GM12801 (cell line): Measurements from ENCODE around the gene OR14C36.

Source experiments
- CTCF ChIP-seq: IDR thresholded peaks from one replicate; pipeline ENCODE4 v1.5.1; 2011; ENCODE audit warnings: control low read depth; ENCODE audit not compliant: insufficient read length; ENCODE audit errors: extremely low read depth

The OR14C36 gene

DNA sequence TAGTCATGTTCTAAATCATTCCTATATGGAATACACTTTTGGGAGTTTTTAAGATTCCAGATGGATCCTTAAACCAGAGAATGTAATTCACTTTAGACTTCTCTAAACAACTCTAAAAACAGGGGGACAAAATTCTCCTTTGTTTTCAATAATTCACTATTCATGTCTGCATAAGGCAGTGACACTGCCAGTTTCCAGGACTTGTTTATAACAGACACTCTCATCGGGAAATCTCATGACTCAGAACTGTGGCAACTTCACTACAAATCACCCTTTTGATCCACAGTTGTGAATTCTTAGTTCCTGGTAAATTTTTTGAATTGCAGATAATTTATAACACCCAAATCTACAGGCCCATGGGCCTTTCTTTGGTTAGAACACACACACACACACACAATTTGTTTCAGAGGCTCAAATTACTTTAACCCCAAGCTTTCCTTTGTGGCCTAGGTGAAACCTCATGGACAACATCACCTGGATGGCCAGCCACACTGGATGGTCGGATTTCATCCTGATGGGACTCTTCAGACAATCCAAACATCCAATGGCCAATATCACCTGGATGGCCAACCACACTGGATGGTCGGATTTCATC lies 12.6 kb downstream of the OR14C36 start, which contains the start of gene OR2T4:
Gene OR2T4, plus strand, starts transcription at position 545 of the 595 bp plus-strand sequence. Its CDS starts 0 bp downstream, at position 545.
- TF ChIP-seq CTCF = no peak

DNA sequence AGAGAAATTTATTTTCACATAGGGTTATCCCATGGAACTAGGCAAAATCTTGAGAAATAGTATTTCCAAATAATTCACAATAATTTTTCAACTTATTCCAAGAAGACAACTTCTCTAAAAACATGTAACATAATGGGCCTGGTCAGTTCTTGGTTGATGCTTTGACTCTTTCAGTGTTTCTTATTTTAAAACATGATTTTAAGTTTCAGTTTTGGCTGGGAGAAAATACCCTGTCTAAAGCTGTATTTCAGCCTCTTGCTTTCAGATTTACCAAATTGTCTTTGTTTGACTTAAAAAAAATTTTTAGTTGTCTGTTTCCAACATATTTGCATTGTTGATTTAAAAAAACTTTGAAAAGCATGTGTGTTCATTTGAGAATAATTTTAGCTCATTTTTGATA lies 18.0 kb downstream of the OR14C36 start:
- TF ChIP-seq CTCF = no peak

- TF ChIP-seq CTCF = no peak
Measured at GRCh38 chr1:248372394-248372793, 23.8 kb downstream of the OR14C36 start.

DNA sequence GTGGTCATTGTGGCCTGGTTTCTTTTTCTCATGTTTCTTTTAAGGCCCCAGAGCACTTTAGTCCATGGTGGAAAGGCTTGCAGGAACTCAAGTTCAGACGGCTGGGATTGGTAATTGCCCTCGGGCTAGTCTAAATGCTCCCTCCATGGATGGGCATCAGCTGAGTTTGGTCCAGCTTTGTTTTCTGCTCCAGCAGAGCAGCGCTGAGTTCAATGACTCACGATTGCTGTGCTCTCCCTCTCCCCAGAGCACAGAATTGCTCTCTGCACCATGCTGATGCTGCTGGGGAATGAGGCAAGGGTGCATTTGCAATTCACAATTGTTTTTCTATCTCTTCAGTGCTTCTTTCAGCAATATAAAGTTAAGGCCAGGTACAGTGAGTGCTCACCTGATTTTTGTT lies 25.2 kb downstream of the OR14C36 start:
- no peak for TF ChIP-seq CTCF

DNA sequence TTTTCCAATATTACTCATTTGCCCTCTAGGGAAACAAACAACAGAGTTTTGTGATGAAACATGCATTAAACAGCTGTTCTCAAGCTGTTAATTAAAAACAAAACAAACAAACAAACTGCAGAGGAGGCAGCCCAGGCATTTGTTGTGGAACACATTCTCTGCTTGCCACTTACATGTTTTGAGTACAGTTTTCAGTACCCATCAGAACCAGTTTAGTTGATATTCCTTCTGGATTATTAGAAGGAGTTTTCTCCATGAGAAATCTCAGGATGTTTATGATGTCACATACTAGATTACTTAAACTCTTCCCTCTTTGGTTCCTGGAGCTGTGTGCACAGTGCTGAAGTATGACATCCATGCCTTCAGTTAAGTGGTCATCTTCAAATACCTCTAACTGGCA lies 26.9 kb downstream of the OR14C36 start, which contains the start of gene OR2T6:
Gene OR2T6, plus strand, starts transcription at position 301 of the 400 bp plus-strand sequence. CDS start 11,863 bp downstream, outside the sequence.
- no peak for TF ChIP-seq CTCF

GRCh38 chr1:248376916-248377315 lies 28.3 kb downstream of the OR14C36 start:
- TF ChIP-seq CTCF = no peak

DNA sequence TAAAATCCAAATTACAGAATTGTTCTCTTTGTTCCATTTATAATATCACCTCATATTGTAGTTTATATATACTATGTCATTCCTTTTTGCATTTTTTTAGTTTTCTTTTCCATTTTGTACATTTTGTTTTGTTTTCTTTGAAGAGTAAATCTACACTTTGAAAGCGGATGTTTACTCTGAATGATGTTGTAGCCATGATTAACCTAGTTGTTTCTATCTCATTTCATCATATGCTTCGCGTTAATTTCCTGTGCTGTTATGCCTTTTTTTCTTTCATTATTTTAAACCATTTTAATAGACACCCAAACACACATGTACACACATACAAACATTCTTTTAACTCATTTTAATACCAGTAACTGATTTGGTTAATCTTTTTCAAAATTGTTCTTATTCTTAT lies 32.3 kb downstream of the OR14C36 start:
- TF ChIP-seq CTCF = no peak
